NCI-H82 treated with DMSO at 0.1 percent for 48 hours (cell line): ENCODE data around the gene C3orf18.

ENCODE experiments used
- DNase-seq: peaks from one replicate; lab custom pipeline; 2025; ENCODE audit not compliant: unreplicated experiment; lab: John Stamatoyannopoulos, UW

C3orf18 gene

DNA sequence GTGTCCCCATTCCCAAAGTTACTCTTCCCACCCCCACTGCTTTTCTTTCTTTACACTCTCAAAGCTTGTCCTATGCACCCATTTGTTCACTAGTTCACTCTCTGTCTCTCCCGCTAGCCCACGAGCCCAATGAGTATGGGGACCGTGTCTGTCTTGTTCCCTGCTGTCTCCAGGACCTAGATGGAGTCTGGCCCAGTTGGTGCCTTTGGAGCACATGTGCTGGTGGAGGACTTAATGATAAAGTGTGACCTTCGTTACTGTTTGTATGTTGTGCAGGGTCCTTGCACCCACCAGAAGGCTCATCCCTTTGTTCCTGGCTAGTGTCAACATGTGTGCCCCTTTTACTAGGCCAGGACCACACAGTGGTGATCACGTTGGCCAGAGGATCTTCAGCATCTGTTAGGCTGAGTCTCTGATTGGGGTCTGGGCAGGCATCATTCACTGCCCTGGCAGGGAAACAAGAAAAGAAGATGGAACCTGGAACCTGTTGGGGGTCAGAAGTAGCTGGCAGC, 36.6 kb upstream of the C3orf18 start:
- DNase-seq = no peak

DNA sequence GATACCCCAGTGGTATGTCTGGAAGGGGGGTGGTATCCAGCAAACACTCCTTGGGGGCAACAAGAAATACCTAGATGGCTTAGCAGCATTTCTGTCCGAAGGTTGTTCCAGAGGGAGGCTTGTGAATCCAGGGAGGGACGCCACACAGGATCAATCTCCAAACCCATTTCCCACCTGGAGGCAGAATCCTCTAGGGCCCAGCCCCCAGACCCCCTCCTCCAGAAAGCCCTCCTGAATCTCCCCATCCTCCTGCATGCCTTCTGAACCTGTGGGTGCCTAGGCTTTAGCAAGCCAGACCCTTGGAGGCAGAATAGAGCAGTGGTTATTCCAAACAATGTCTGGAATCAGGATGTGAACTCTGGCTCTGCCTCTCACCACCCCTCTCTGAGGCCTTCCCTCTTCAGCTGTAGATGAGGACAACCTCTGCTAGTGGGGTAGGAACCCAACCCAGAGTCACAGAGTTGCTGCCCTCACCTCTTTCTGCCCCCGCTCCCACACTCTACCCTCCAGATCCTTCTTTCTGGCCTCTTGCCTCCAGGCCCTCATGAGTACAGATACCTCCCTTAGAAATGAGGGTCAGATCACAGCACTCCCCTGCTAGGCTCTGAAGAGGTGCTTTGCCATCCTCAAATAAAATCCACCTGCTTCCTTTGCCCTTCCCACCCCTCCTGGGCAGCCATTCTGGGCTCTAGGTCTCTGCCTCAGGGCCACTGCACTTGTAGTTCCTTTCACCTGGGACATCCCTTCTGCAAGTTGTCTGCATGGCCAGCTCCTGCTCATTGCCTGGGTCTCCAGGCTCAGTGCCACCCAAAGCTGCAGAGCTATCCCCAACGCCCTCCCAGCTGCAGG, 35.9 kb upstream of the C3orf18 start:
- no peak for DNase-seq

DNA sequence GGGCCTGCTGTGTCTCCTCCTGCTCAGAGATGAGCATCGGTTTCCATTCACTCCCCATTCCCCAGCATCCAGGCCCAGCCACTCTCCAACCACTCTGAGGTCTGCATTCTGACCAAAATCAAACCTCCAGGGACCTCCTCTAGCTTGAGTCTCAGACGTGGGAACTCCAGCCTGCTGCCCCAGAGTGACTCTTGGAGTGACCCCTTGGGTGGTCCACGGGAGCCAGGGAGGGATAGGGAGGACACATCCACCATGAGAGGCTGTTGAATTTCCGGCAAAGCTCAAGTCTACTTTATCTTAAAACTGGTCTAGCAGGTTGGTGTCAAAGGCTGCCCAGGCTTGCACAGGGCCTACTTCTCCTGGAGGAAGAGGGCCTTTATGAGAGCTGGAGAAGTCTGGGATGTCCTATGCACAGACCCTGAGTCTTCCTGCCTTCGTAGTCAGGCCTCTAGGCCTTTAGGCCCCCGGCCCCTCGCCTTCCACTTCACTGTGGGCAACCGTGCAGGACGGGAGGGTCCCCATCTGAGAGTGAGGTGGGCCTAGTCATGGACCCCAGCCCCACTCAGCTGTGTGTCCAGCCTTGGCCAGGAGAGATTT, 35.1 kb upstream of the C3orf18 start:
- no peak for DNase-seq

DNA sequence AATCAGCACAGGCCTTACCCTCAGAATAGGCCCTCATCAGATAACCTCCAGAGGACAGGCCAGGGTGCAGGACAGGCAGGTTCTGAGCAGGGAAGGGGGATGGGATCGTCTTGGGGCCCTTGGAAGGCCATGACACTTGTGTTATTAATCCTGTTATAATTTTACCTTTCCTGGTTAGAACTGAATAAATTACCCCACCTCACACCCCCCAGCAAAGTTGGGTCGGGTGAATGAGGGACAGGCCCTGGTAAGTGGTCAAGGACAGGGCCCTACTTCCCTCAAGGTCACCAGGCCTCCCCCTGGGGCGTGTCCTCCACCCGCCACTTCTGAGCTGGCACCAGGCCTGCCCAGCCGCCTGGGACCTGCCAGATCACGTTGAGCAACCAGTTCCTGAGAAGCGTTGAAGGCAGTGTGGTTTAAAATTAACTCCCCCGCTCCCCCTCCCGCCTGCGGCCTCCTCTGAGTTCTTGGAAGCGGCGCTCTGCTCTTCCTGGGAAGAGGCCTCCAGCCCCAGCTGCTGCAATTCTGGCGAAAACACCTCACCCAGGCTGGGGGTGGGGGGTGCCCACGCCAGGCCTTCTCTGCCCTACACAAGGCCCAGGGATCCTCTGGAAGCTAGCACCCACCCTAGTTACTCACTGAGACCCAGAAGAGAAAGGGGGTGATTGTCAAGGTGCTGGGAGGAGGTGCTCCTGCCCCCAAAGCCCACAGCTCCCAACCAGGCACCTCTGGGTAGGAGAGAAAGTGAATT, 33.5 kb upstream of the C3orf18 start:
- DNase-seq = no peak

DNA sequence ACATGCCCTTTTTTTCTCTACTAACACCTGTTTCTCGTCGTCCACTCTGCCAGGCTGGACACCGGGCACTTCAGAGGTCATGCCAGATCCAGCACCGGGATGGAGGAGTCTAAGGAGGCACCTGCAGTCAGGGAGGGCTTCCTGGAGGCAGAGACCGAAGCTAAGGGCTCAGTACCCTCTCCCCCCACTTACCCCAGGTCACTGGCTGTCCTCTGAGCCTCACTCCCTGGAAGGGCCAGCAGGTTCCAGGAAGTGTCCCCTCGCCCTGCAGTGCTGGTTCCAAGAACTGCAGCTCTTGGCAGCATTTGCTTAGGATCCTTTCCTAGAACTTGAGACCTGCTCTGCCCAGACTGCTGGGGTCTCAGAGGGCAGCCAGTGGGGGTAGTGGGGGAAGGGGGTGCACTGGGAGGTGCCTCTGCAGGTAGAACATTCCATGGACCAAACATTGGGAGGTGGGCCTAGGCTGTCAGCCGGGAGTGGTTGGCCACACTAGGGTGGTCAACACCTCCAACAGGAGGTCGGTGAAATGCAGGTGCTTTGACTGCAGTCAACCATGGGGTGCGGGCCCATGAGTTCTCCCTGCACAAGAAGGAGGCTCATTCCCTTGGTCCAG, 32.7 kb upstream of the C3orf18 start:
- DNase-seq = no peak

DNA sequence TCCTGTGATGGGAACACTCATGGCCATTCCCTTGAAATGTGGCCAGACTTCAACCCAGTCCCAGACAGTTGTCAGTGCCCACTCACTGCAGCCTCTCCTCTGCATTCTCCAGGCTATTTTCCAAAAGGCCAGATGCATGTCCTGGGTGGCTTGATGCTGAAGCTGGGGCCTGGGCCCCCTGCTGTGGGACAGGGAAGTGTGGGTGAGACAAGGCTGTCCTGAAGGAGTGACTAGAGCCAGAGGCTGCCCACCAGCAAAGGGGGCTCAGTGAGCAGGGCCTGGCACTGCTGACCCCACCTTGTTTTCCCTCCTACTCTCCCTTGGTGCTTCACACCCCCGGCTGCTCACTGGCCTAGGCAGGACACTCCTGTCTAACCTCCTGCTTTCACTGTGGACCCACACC, 32.2 kb upstream of the C3orf18 start:
- DNase-seq = no peak

DNA sequence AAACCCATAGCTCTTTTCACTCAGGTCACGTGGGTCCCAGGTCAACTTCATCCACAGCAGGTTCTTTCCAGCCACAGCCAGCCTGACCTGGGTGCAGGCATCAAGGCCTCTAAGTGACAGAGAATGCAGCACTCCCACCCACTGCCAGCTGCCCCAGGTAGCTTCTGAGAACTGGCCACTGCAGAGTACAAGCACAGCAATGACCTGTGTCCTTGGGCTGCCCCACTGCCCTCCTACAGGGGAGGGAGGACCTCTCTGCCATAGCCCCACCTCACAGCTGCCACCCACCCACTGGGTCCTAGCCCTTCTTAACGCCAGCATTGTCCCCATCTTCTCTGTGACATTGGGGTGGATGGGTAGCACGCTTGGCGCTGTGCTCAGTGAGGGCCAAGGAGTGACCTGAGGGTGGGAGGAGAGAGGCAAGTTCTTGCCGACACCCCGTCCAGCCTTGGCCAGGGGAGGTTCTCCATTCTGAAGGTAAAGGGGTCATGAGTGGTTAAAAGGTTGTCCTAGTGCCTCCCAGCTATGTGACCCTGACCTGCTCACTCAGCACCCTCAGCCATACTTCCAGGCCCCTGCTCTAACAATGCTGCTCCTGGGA, 31.7 kb upstream of the C3orf18 start:
- DNase-seq = no peak

DNA sequence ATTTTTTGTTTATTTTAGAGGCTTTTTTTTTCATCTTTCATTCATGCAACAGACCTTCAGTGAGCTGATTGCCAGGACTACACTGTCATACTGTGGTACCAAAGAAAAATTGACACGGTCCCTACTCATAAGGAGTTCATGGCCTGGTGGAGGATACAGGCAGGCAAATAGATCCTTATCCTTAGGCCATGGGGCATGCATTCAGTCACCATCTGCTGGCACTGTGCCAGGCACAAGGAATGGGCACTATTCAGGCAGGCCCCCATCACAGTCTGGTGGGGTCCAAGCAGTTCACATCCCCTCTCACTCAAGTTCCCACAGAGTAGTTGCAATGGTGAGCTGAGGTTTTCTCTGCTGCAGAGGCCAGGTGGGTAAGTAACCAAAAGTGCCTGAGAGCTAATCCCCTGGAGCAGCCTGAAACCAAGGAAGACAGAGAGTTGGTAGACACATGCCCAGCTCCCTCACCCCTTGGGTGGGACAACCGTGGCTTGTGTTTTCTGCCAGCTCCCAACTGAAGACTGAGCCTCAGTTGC, 26.8 kb upstream of the C3orf18 start:
- DNase-seq = no peak

DNA sequence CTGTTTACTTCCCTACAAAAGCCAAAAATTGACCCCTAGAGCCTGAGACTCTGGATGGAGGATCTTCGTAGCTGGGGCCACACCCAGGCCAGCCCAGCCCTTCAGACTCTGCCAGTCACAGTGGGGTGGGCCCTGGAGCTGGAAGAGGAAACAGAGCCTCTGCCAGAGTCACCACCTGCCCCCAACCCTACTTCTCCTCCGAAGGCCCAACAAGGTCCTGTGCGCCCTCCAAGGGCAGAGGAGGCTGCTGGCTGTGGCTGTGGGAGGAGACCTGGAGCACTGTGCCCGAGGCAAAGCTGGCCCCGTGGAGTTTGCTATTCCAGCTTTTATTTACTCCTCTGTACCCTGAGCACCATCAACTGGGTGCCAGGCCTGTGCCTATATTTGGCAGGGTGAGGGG, 25.0 kb upstream of the C3orf18 start:
- DNase-seq = no peak

DNA sequence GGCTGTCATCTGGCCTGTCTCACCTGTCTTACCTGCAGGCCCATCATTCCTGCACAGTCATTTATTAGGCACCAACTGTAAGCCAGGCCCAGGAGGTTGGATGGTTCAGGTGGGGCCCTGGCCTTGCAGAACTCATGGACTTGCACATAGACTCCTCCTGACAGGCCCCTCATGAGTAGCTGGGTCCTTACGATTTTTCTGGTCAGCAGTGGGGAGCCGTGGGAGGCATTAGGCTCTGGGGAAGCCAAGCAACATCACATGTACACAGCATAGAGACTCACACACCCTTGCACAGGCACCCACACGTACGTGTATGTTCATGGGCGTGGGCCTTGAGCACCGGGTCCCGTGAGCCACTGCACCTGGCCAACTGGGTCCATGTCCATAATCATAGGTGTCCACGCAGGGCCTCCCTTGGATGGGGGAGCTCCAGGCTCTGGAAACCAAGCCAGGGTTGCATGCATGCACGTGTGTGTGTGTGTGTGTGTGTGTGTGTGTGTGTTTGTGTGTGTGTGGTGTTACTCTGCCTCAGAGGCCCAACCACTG, 23.7 kb upstream of the C3orf18 start:
- no peak for DNase-seq

DNA sequence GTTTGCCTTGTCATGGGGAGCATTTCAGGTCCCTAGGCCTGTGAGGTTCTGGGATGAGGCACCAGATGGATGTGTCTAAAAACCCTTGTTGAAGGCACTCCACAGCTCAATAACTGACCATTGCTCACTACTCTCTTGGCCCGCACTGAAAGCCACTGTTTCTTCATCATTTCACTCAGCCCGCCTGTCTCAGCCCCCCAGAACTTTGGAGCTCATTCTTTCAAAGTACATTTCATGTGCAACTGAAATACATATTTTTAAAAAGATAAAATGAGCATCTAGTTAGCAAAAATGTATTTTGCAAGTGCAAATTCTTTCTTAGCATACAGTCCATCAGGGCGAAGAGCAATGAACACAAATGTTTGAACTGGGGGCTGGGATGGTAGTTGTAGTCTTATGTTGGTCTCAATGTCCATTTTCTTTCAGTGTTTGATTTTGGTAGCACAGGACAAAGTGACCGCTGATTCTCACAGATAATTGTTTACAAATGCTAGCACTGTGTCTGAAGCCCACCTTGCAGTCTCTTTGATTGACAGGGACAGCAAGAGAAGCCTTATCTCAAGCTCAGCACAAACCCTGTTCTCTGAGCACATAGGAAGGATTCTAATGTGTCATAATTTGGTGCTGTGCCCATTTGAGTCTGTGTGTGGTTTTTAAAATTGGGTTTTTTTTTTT, 21.3 kb upstream of the C3orf18 start:
- no peak for DNase-seq

DNA sequence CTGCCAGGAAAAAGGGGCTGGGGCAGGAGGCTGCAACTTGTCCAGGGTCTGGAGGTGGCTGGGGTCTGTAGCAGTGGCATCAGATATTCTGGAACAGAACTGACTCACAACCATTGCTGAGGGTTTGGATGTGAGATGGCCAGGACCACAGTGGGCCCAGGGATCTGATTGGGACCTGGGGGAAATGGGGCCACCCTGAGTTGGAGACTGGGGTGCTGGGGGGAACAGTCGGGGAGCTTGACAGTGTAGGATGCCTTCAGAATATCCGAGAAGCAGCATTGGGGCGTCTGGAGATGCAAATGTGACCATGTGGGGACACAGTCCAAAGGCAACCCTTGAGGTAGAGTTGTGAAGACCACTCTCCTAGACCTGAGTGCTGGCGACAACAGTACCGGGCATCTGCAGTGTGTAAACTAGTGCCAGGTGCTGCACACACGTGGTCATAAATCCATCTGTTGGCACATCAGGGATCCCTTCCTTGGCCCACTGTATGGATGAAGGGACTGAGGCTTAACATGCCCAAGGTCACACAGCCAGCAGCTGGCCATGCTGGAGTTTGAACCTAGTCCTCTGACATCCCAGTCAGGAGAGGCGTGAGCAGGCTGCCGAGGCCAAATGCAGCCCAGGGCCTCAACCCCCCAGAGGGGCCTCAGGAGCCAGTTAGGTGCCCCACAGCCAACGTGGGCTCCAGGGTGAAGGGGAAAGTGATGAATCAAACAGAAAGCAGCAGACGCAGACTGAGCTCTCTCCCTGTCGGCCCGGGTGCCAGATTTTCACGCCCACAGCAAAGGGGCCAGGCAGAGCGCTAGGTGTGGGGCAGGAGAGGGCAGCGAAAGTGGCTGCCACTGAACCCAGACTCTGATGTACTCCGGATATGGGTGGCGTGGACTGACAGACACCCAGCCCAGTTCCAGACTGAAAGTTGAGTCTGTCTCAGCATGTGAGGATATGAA, 20.5 kb upstream of the C3orf18 start:
- no peak for DNase-seq

DNA sequence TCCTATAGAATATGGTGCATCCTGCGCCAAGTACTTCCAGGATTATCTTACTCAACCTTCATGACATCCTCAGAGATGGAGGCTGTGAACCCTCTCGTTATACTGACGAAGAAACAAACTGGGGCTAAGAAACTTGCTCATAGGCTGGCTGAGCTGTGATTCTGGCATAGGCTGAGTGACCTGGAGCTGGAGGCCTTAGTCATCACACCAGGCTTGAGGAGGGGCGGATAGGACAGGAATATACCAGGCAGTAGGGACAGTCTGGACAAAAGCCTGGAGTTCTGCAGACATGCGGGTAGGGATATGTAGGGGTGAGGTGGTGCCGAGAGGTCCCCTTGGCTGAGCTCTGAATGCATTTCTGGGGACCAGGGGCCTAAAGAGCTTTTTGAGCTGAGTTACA, 19.8 kb upstream of the C3orf18 start:
- no peak for DNase-seq

DNA sequence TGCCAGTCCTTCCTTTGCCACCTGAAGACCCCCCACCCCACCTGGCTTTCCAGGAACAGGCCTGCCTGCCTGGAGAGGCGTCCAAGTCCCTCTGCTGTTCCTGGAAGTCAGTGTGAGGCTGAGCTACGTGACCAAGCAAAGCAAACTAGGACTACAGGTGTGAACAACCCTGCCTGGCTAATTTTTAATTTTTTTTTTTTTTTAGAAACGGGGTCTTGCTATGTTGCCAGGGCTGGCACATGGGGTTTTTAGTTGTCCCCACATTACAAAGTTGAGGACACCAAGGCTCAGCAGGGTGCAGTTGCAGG, 19.2 kb upstream of the C3orf18 start:
- DNase-seq = no peak

DNA sequence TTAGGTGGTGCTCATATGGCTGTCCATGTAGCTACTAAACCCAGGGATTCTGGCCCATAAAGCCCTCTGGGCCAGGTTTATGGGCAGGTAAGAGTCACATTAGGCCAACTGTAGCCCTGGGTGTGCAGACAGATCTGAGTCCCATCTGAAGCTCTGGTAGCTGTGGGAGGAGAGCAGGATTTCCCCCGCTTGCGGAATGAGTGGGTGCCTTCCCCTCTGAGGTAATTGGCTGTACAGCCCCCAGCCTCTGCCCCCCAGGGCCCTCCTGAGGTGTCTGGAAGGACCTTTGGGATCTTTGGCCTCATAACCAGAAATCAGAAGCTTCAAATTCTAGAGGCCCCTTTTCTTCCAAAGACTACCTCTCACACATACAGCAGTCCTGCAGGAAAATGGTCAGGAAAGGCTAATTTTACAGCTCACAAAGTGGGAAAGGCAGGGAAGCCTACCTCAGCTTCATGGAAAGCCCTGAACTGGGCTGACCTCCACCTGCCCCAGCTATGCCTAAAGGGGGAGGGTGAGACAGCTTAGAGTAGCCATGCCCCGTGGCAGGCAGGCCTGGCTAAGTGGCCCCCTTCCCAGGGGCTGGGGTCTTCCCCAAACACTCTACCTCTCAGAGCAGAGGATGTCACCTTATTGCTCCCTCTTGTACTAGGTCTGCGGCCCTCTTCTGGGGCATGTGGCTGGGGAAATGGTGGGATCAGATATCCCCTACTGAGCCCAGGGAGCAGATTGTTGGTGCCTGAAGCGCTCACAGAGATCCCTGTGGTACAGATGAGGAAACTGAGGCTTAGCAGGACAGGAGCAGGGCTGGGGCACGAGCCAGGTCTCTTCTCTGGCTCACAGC, 18.6 kb upstream of the C3orf18 start:
- DNase-seq = no peak

DNA sequence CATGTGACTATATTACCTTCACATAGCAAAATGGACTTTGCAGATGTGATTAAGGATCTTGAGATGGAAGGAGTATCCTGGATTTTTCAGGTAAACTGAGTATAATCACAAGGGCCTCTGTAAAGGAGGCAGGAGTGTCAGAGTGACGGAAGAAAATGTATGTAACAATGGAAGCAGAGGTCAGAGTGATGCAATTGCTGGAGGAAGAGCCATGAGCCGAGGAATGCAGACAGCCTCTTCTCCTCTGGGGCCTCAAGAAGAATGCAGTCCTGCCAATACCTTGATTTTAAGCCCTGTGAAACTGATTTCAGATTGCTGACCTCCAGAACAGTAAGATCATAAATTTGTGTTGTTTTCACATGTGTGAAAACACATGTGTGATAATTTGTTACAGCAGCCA, 16.8 kb upstream of the C3orf18 start:
- no peak for DNase-seq

DNA sequence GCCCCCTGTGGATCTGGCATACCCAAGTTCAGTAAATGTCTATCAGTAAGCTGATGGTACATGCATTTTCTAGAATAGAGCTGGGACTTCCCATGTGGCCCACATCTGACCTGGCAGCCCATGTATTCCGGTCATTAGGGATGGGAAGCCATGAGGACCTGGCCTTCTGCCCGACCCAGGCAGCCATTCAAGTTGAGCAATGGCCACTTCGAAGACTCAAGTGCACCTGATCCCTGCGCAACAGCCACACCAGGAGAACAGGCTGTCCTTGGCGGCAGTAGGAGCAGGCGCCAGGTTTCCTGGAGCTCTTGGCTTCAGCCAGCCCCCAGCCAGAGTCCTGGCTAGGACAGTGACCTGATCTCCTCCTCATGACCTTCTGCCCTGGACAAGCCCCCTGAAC, 16.4 kb upstream of the C3orf18 start:
- DNase-seq = no peak

DNA sequence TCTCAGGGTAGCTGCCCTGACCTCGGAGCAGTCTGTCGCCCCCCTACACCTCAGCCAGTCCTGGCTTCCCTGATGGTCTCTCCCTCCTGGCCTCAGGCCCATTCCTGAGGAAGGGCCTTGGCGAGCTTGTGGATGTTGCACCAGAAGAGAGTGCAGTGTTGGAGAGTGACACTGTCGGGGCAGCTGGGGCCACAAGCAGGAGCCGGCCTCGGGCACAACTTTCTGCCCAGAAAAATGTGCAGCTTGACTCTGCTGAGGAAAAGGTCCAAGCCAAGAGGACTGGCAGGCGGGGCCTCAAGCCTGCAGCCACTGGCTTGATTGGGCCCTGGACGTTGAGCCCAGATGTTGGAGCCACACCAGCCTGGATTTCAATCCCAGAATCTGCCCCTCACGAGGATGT, 14.5 kb upstream of the C3orf18 start:
- no peak for DNase-seq
